GM23338 (cell line): ENCODE data around the gene TAF6L. TPM values are rescaled to one million over a fixed set of nuclear protein-coding genes. Genes with fewer than 3 reads are reported as not detected.
"Not testable (repeated sequence)": the region's sequence is repeated elsewhere in the genome, so short reads cannot be mapped to it uniquely, and the experiment has no call there.

Experiments
- ATAC-seq: fragments of 200-7000 bp; cut with Tn5 transposase; 3 replicates; pipeline ENCODE4 v1.9.1; 2020
- DNase-seq: peaks from one replicate; pipeline ENCODE4 v3.0.0-alpha.2; 2015; ENCODE audit warnings: low spot score
- H2AFZ ChIP-seq: fragments of 200-600 bp; sonication (generic); 2 replicates; pipeline ENCODE4 v1.8.0; 2016; ENCODE audit warnings: antibody characterized with exemption, mild to moderate bottlenecking, moderate library complexity
- H3F3A ChIP-seq: fragments of 200-600 bp; sonication (generic); replicated peaks from 2 replicates; pipeline ENCODE4 v1.8.0; 2017; ENCODE audit warnings: antibody characterized with exemption, mixed run types, low read depth
- H3K27ac ChIP-seq: fragments of 200-600 bp; sonication (generic); 2 replicates; pipeline ENCODE4 v1.6.1; 2016; ENCODE audit warnings: low read depth
- H3K27me3 ChIP-seq: fragments of 200-600 bp; sonication (generic); 2 replicates; pipeline ENCODE4 v1.8.0; 2016; ENCODE audit warnings: mild to moderate bottlenecking, mixed run types, moderate library complexity; ENCODE audit not compliant: insufficient read depth
- H3K36me3 ChIP-seq: fragments of 200-600 bp; sonication (generic); 2 replicates; pipeline ENCODE4 v1.8.0; 2016; ENCODE audit warnings: mild to moderate bottlenecking; ENCODE audit not compliant: insufficient read depth
- H3K4me1 ChIP-seq: fragments of 200-600 bp; sonication (generic); 2 replicates; pipeline ENCODE4 v1.8.0; 2016; ENCODE audit warnings: mild to moderate bottlenecking, moderate library complexity; ENCODE audit not compliant: insufficient read depth
- H3K4me2 ChIP-seq: fragments of 200-600 bp; sonication (generic); 2 replicates; pipeline ENCODE4 v1.7.1; 2017; ENCODE audit warnings: mixed run types
- H3K4me3 ChIP-seq: fragments of 200-600 bp; sonication (generic); 2 replicates; pipeline ENCODE4 v1.6.1; 2016; ENCODE audit warnings: mixed run types
- H3K79me2 ChIP-seq: fragments of 200-600 bp; sonication (generic); replicated peaks from 2 replicates; pipeline ENCODE4 v1.8.0; 2017; ENCODE audit warnings: mild to moderate bottlenecking; ENCODE audit not compliant: insufficient read depth
- H3K9me2 ChIP-seq: fragments of 200-600 bp; sonication (generic); 2 replicates; pipeline ENCODE4 v1.8.0; 2017; ENCODE audit not compliant: insufficient read depth
- H4K20me1 ChIP-seq: fragments of 200-600 bp; sonication (generic); replicated peaks from 2 replicates; pipeline ENCODE4 v1.8.0; 2017; ENCODE audit warnings: mild to moderate bottlenecking; ENCODE audit not compliant: insufficient read depth
- H3K27ac Mint-ChIP-seq: 2 replicates; pipeline ENCODE4 v1.8.0; 2020; ENCODE audit warnings: inconsistent platforms, mild to moderate bottlenecking, moderate library complexity, mixed read lengths
- H3K27me3 Mint-ChIP-seq: 3 replicates; pipeline ENCODE4 v1.8.0; 2022; ENCODE audit warnings: low read depth, mild to moderate bottlenecking, moderate library complexity, mixed read lengths, inconsistent platforms; ENCODE audit not compliant: insufficient read depth, poor library complexity
- H3K36me3 Mint-ChIP-seq: 3 replicates; pipeline ENCODE4 v1.8.0; 2021; ENCODE audit warnings: low read depth, mild to moderate bottlenecking, inconsistent platforms, moderate library complexity, mixed read lengths
- H3K4me1 Mint-ChIP-seq: 3 replicates; pipeline ENCODE4 v1.8.0; 2020; ENCODE audit warnings: mild to moderate bottlenecking, inconsistent platforms, mixed read lengths
- H3K4me3 Mint-ChIP-seq: 3 replicates; pipeline ENCODE4 v1.8.0; 2021; ENCODE audit warnings: moderate library complexity, mild to moderate bottlenecking, inconsistent platforms, mixed read lengths
- H3K9me3 Mint-ChIP-seq: 3 replicates; pipeline ENCODE4 v1.8.0; 2020; ENCODE audit warnings: moderate library complexity, mild to moderate bottlenecking, inconsistent platforms, mixed read lengths
- CREB1 ChIP-seq: fragments of 250-450 bp; sonication (Bioruptor Pico); IDR thresholded peaks from 2 replicates; pipeline ENCODE4 v1.5.0; 2020; ENCODE audit warnings: low read depth, mild to moderate bottlenecking, moderate library complexity
- ETS1 ChIP-seq: IDR thresholded peaks from 2 replicates; pipeline ENCODE4 v1.6.1; 2016; ENCODE audit warnings: antibody characterized with exemption
- EZH2phosphoT487 ChIP-seq: fragments of 200-600 bp; sonication (generic); IDR thresholded peaks from one replicate; pipeline ENCODE4 v1.8.1; 2018; ENCODE audit warnings: antibody characterized with exemption; ENCODE audit not compliant: unreplicated experiment
- NANOG ChIP-seq: IDR thresholded peaks from 2 replicates; pipeline ENCODE4 v1.6.1; 2016; ENCODE audit warnings: antibody characterized with exemption, borderline replicate concordance
- POLR2AphosphoS5 ChIP-seq: IDR thresholded peaks from 2 replicates; pipeline ENCODE4 v1.6.1; 2016; ENCODE audit warnings: antibody characterized with exemption, low read depth
- REST ChIP-seq: IDR thresholded peaks from one replicate; pipeline ENCODE4 v1.6.1; 2018; ENCODE audit warnings: antibody characterized with exemption; ENCODE audit not compliant: unreplicated experiment
- STAT1 ChIP-seq: IDR thresholded peaks from one replicate; pipeline ENCODE4 v1.6.1; 2016; ENCODE audit warnings: antibody characterized with exemption; ENCODE audit not compliant: unreplicated experiment
- ZNF462 ChIP-seq: fragments of 250-450 bp; sonication (Bioruptor Pico); IDR thresholded peaks from 2 replicates; pipeline ENCODE4 v1.5.0; 2020; ENCODE audit warnings: mild to moderate bottlenecking, moderate library complexity
- polyA plus RNA-seq: library from polyadenylated mRNA; unstranded; fragments of >200 nt; fragmentation: Nextera tagmentation; extraction: Ambion mirVana; gene quantifications from 2 replicates; pipeline ENCODE4 v1.2.1, GENCODE V29; 2016
- total RNA-seq: library from RNA; depleted of rRNA; stranded (reverse); fragments of >200 nt; shearing (Covaris generic); gene quantifications from 2 replicates; pipeline ENCODE4 v1.2.3, GENCODE V29; 2014

The TAF6L gene
- total and polyA plus RNA-seq, 2 experiments from 2014 or later: 21.8 to 30.6 TPM

GRCh38 chr11:62747475-62748160 is 23.6 kb upstream of the TAF6L start:
- Mint-ChIP-seq H3K27ac (no peak overlapping the region), H3K9me3 (no peaks in the 10 kb centered on the region), H3K27me3 (peaks cover 12% of the 10 kb centered on the region), H3K36me3 (peaks cover 45% of the 10 kb centered on the region), H3K4me3 (no peak overlapping the region), H3K4me1 (peaks cover 8% of the 10 kb centered on the region)
- H4K20me1 ChIP-seq: peaks cover 34% of the 10 kb centered on the region
- H3K27me3 ChIP-seq: no peaks in the 10 kb centered on the region
- peaks cover 30% of the 10 kb centered on the region for H3F3A ChIP-seq
- no peak for DNase-seq
- peak overlapping the region; percentile 2 for H3K27ac ChIP-seq
- peaks cover 40% of the 10 kb centered on the region for H3K79me2 ChIP-seq
- H3K4me3 ChIP-seq: no peak overlapping the region
- no peak overlapping the region for H2AFZ ChIP-seq
- no peaks in the 10 kb centered on the region for H3K9me2 ChIP-seq
- peaks cover 32% of the 10 kb centered on the region for H3K36me3 ChIP-seq
- no peak for TF ChIP-seq NANOG
- TF ChIP-seq REST: no peak
- TF ChIP-seq ETS1: no peak
- TF ChIP-seq POLR2AphosphoS5: no peak
- TF ChIP-seq CREB1 (CRISPR knock-in tag): no peak
- TF ChIP-seq EZH2phosphoT487: no peak
- TF ChIP-seq STAT1: no peak
- TF ChIP-seq ZNF462 (CRISPR knock-in tag): no peak
- no peaks in the 10 kb centered on the region for H3K4me1 ChIP-seq
- no peak for ATAC-seq
- no peak overlapping the region for H3K4me2 ChIP-seq

GRCh38 chr11:62749931-62750330 is 21.3 kb upstream of the TAF6L start:
- not testable (repeated sequence) for H3K4me1 ChIP-seq, H2AFZ ChIP-seq, H3K9me2 ChIP-seq, H3K27ac Mint-ChIP-seq, H3K4me2 ChIP-seq, DNase-seq, H3K9me3 Mint-ChIP-seq, ATAC-seq, H3K4me3 ChIP-seq, H3K4me3 Mint-ChIP-seq, H3K27me3 ChIP-seq
- peaks cover 10% of the 10 kb centered on the region for H3K4me1 Mint-ChIP-seq
- peaks cover 61% of the 10 kb centered on the region for H3K36me3 Mint-ChIP-seq
- H3K79me2 ChIP-seq: peaks cover 53% of the 10 kb centered on the region
- H4K20me1 ChIP-seq: peaks cover 43% of the 10 kb centered on the region
- H3K36me3 ChIP-seq: peaks cover 41% of the 10 kb centered on the region
- peaks cover 41% of the 10 kb centered on the region for H3F3A ChIP-seq
- peaks cover 19% of the 10 kb centered on the region for H3K27me3 Mint-ChIP-seq
- peak overlapping the region; percentile 84 for H3K27ac ChIP-seq
